B cell (primary cell): Measurements from ENCODE around the gene DUS2. TPM values are rescaled to one million over a fixed set of nuclear protein-coding genes. Genes with fewer than 3 reads are reported as not detected.
"Not testable (repeated sequence)": the region's sequence is repeated elsewhere in the genome, so short reads cannot be mapped to it uniquely, and the experiment has no call there.

ENCODE experiments used
- ATAC-seq: fragments of 200-7000 bp; cut with Tn5 transposase; one replicate; pipeline ENCODE4 v1.10.0; 2021; ENCODE audit warnings: low read depth, mild to moderate bottlenecking, moderate number of reproducible peaks, moderate library complexity
- CTCF ChIA-PET: fragments of 350-600 bp; sonication (Branson Sonifier 250); formaldehyde crosslinking; loops from one replicate; lab custom pipeline; 2021; ENCODE audit warnings: antibody characterized with exemption, inconsistent platforms; lab: Charles Lee
- POLR2A ChIA-PET: fragments of 350-600 bp; sonication (Branson Sonifier 250); formaldehyde crosslinking; loops from one replicate; lab custom pipeline; 2021; ENCODE audit warnings: antibody characterized with exemption; lab: Charles Lee
- DNase-seq: peaks from one replicate; pipeline ENCODE4 v3.0.0; 2013
- H2AFZ ChIP-seq: 2 replicates; pipeline ENCODE4 v1.6.1; 2012; ENCODE audit warnings: mild to moderate bottlenecking, low read depth, low read length; ENCODE audit not compliant: insufficient read depth, poor library complexity, severe bottlenecking
- H3K27ac ChIP-seq, 2 donors: 1 replicate in 1 of 2; 2 replicates in 1 of 2; pipeline ENCODE4 v1.5.1; 2012 to 2013; ENCODE audit warnings: low read length in 2 of 2, mild to moderate bottlenecking in 2 of 2, moderate library complexity in 1 of 2
- H3K27me3 ChIP-seq, 4 experiments: fragments of 200-600 bp in 1 of 4; sonication (generic) in 1 of 4; replicated peaks in 1 of 4; 1 replicate in 2 of 4; 2 replicates in 2 of 4; pipeline versions ENCODE4 v1.6.1 to v1.7.0; 2013 to 2016; ENCODE audit warnings: low read length in 3 of 4, mild to moderate bottlenecking in 2 of 4, mixed read lengths in 1 of 4, moderate library complexity in 1 of 4; ENCODE audit not compliant: insufficient read depth in 4 of 4, control insufficient read depth in 3 of 4; ENCODE audit errors: control extremely low read depth in 1 of 4
- H3K36me3 ChIP-seq, 2 experiments: replicated peaks in 1 of 2; 1 replicate in 1 of 2; 2 replicates in 1 of 2; pipeline versions ENCODE4 v1.6.1 to v1.7.1; 2013; ENCODE audit warnings: low read length in 1 of 2; ENCODE audit not compliant: insufficient read depth in 2 of 2, control insufficient read depth in 1 of 2; ENCODE audit errors: control extremely low read depth in 1 of 2, extremely low read depth in 1 of 2
- H3K4me1 ChIP-seq, 2 donors: fragments of 200-600 bp in 1 of 2; sonication (generic) in 1 of 2; 1 replicate in 1 of 2; 2 replicates in 1 of 2; pipeline versions ENCODE4 v1.5.1 to v1.6.1; 2013 to 2017; ENCODE audit warnings: low read length in 2 of 2; ENCODE audit not compliant: control insufficient read depth in 2 of 2, insufficient read depth in 2 of 2
- H3K4me2 ChIP-seq: replicated peaks from 2 replicates; pipeline ENCODE3; 2012; ENCODE audit warnings: mild to moderate bottlenecking, low read depth, low read length; ENCODE audit not compliant: poor library complexity, severe bottlenecking
- H3K4me3 ChIP-seq, 5 experiments: fragments of 200-600 bp in 1 of 5; sonication (generic) in 1 of 5; 1 replicate in 3 of 5; 2 replicates in 2 of 5; pipeline versions ENCODE4 v1.5.1 to v1.7.0; 2011 to 2016; ENCODE audit warnings: low read length in 4 of 5, mild to moderate bottlenecking in 4 of 5, low read depth in 2 of 5, control low read depth in 1 of 5, moderate library complexity in 1 of 5; ENCODE audit not compliant: insufficient read depth in 1 of 5; ENCODE audit errors: control extremely low read depth in 1 of 5, extremely low read depth in 1 of 5
- H3K79me2 ChIP-seq: fragments of 200-600 bp; sonication (generic); one replicate; pipeline ENCODE4 v1.6.0; 2016; ENCODE audit warnings: low read length; ENCODE audit not compliant: control insufficient read depth, insufficient read depth
- H3K9ac ChIP-seq: fragments of 200-600 bp; sonication (generic); 2 replicates; pipeline ENCODE4 v1.6.1; 2017; ENCODE audit warnings: mild to moderate bottlenecking, low read length, moderate library complexity
- H3K9me3 ChIP-seq, 3 donors: one replicate each; pipeline versions ENCODE4 v1.6.1 to v1.7.1; 2013; ENCODE audit warnings: low read length in 2 of 3; ENCODE audit not compliant: control insufficient read depth in 2 of 3, insufficient read depth in 1 of 3; ENCODE audit errors: control extremely low read depth in 1 of 3
- H4K20me1 ChIP-seq: 2 replicates; pipeline ENCODE4 v1.6.0; 2012; ENCODE audit warnings: mild to moderate bottlenecking, low read length; ENCODE audit not compliant: insufficient read depth, control insufficient read depth, poor library complexity, severe bottlenecking
- H3K27ac Mint-ChIP-seq: one replicate; pipeline ENCODE4 v1.8.0; 2021; ENCODE audit warnings: mixed read lengths
- H3K27me3 Mint-ChIP-seq: one replicate; pipeline ENCODE4 v1.8.0; 2021; ENCODE audit warnings: mixed read lengths
- H3K4me1 Mint-ChIP-seq: one replicate; pipeline ENCODE4 v1.8.0; 2021; ENCODE audit warnings: mixed read lengths
- H3K4me3 Mint-ChIP-seq: one replicate; pipeline ENCODE4 v1.8.0; 2021; ENCODE audit warnings: mixed read lengths
- H3K9me3 Mint-ChIP-seq: one replicate; pipeline ENCODE4 v1.8.0; 2022; ENCODE audit warnings: mixed read lengths; ENCODE audit not compliant: insufficient read depth
- EZH2 ChIP-seq: IDR thresholded peaks from 2 replicates; pipeline ENCODE4 v1.6.1; 2012; ENCODE audit warnings: borderline replicate concordance, low read depth, mild to moderate bottlenecking, moderate library complexity, low read length; ENCODE audit not compliant: insufficient read depth, poor library complexity, severe bottlenecking
- WGBS: methylation state at CpG from one replicate; pipeline ENCODE4 v1.1.5; 2013; ENCODE audit warnings: missing lambda C conversion rate; ENCODE audit not compliant: insufficient coverage; 5-methylcytosine and 5-hydroxymethylcytosine counted together
- intact Hi-C: fragments of 100-400 bp; cut with micrococcal nuclease; formaldehyde crosslinking; loops from one replicate; pipeline ENCODE4 v1.10.0; 2022
- polyA plus RNA-seq: library from polyadenylated mRNA; depleted of rRNA; stranded (reverse); fragments of >200 nt; gene quantifications from 2 replicates; pipeline ENCODE4 v1.2.3, GENCODE V29; 2012
- total RNA-seq, 2 donors: library from RNA; stranded (reverse); fragments of 120-200 nt in 1 of 2; gene quantifications; 1 replicate in 1 of 2; 2 replicates in 1 of 2; pipeline versions ENCODE4 v1.2.3 to v1.2.4, GENCODE V29; 2013 to 2022
- TF ChIP-seq, protein P1 (sequence below): fragments of 200-600 bp; IDR thresholded peaks from one replicate; pipeline ENCODE4 v1.8.0; 2022; ENCODE audit warnings: antibody characterized with exemption, mild to moderate bottlenecking

The DUS2 gene
- total and polyA plus RNA-seq, 2 donors (not counting 1 experiment from before 2014, with no cell fraction given) = 61.1 to 93.0 TPM

DNA sequence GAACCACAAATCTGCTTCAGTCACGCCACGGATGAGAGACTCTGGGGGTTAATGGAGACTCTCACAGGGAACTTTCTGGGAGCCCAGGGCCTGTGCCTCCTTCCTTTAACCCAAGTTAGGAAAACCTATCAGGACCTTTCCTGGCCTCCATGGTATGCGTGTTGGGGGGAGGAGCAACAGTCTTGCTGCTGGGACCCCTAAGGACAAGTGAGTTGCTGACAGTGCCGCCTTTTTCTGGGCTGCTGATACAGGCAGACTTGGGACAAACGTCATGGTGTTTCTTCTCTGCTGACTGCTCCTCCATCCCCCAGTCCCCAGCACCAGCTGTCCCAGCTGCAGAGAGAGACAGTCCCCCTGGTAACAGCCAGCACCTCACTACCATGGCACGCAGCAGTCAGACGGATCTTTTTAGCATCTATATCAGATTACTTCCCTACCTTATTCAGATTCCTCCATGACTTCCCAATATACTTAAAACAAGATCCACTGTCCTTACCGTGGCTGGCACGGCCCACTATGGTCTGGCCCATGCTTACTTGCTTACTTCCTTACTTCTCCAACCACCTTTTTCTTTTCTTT lies 13.8 kb upstream of the DUS2 start:
- Mint-ChIP-seq H3K27ac (peak overlapping the region; percentile 59), H3K4me1 (peaks cover 29% of the 10 kb centered on the region), H3K9me3 (no peaks in the 10 kb centered on the region), H3K27me3 (no peaks in the 10 kb centered on the region), H3K4me3 (no peak overlapping the region)
- no peaks in the 10 kb centered on the region for H3K27me3 ChIP-seq
- H3K27ac ChIP-seq = no peak overlapping the region
- DNase-seq (no peak), ATAC-seq (no peak)
- no peak overlapping the region for H3K9ac ChIP-seq
- peaks cover 12% of the 10 kb centered on the region for H3K79me2 ChIP-seq
- intact Hi-C loops = no loop called here
- no peak for TF ChIP-seq EZH2
- TF ChIP-seq, protein P1, sequence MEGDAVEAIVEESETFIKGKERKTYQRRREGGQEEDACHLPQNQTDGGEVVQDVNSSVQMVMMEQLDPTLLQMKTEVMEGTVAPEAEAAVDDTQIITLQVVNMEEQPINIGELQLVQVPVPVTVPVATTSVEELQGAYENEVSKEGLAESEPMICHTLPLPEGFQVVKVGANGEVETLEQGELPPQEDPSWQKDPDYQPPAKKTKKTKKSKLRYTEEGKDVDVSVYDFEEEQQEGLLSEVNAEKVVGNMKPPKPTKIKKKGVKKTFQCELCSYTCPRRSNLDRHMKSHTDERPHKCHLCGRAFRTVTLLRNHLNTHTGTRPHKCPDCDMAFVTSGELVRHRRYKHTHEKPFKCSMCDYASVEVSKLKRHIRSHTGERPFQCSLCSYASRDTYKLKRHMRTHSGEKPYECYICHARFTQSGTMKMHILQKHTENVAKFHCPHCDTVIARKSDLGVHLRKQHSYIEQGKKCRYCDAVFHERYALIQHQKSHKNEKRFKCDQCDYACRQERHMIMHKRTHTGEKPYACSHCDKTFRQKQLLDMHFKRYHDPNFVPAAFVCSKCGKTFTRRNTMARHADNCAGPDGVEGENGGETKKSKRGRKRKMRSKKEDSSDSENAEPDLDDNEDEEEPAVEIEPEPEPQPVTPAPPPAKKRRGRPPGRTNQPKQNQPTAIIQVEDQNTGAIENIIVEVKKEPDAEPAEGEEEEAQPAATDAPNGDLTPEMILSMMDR = no peak
- ChIA-PET CTCF (interaction anchor here (3.9 kb wide), 1 partner anchor 13 kb away, joined by 24 read pairs; the partner anchor contains the start of genes DDX28 and DUS2), POLR2A (interaction anchor here (1.3 kb wide), 1 partner anchor 14 kb away, joined by 4 read pairs; no protein-coding TSS in a partner anchor)
- no peaks in the 10 kb centered on the region for H3K36me3 ChIP-seq
- H3K4me1 ChIP-seq = peaks cover 25 to 39% of the 10 kb centered on the region in 2 donors
- H3K9me3 ChIP-seq = no peaks in the 10 kb centered on the region
- H2AFZ ChIP-seq = no peak overlapping the region
- H3K4me3 ChIP-seq = no peak overlapping the region
- H4K20me1 ChIP-seq = no peaks in the 10 kb centered on the region
- no peak overlapping the region for H3K4me2 ChIP-seq
- WGBS = 90% methylated on average over 7 of the region's 9 CpGs

DNA sequence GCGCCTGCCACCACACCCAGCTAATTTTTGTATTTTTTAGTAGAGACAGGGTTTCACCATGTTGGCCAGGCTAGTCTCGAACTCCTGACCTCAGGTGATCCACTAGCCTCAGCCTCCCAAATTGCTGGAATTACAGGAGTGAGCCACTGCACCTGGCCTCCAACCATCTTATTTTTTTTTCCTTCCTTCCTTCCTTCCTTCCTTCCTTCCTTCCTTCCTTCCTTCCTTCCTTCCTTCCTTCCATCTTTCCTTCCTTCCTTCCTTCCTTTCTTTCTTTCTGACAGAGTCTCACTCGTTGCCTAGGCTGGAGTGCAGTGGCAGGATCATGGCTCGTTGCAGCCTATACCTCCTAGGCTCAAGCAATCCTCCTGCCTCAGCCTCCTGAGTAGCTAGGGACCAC lies 13.2 kb upstream of the DUS2 start:
- intact Hi-C loops, H3K4me3 ChIP-seq, H2AFZ ChIP-seq, POLR2A ChIA-PET, H3K36me3 ChIP-seq, H3K4me2 ChIP-seq, ATAC-seq, H3K9ac ChIP-seq, DNase-seq, CTCF ChIA-PET, H3K27me3 Mint-ChIP-seq, H3K4me3 Mint-ChIP-seq, H3K9me3 Mint-ChIP-seq, H3K27ac ChIP-seq, H4K20me1 ChIP-seq, H3K9me3 ChIP-seq, H3K27me3 ChIP-seq: not testable (repeated sequence)
- peaks cover 12% of the 10 kb centered on the region for H3K79me2 ChIP-seq
- H3K4me1 Mint-ChIP-seq = peaks cover 26% of the 10 kb centered on the region
- peaks cover 22 to 35% of the 10 kb centered on the region in 2 donors for H3K4me1 ChIP-seq
- H3K27ac Mint-ChIP-seq = peak overlapping the region; percentile 53
- WGBS = 73% methylated on average over 3 of the region's 4 CpGs
